ENCODE data around the gene SUSD4. TPM values are rescaled to one million over a fixed set of nuclear protein-coding genes. Genes with fewer than 3 reads are reported as not detected.

The SUSD4 gene
- polyA plus RNA-seq, 2 of the 4 experiments (the other 2 are of a cell fraction): 0.61 to 0.85 TPM

GRCh38 chr1:223298701-223299100, 65.3 kb downstream of the SUSD4 start (continued):
- no peak for TF ChIP-seq BCL3 (IDR thresholded peaks at IDR 0.05)

GRCh38 chr1:223297800-223298199, 66.2 kb downstream of the SUSD4 start:
- H3K9me3 ChIP-seq: no peaks in the 10 kb centered on the region
- 53% methylated on average over 1 of the region's 1 CpG for WGBS (ENCODE audit: missing lambda C conversion rate)
- H3K4me3 ChIP-seq: no peak overlapping the region
- FAIRE-seq (no peak), ATAC-seq (no peak), DNase-seq (ENCODE audit: low read depth in 1 of 2, low spot score in 1 of 2) (no peak)
- ChIA-PET POLR2A (no interaction called here), CTCF (interaction anchor here (1.5 kb wide), 1 partner anchor 38 kb away, joined by 3 read pairs; no protein-coding TSS in a partner anchor)
- TF ChIP-seq NPAS2 (CRISPR knock-in tag; IDR thresholded peaks at IDR 0.05; ENCODE audit: borderline replicate concordance): no peak
- TF ChIP-seq BCL3 (IDR thresholded peaks at IDR 0.05): no peak
- no peak for TF ChIP-seq ATOH8 (CRISPR knock-in tag; IDR thresholded peaks at IDR 0.05; ENCODE audit: low read depth)
- no peak for TF ChIP-seq RARB (CRISPR knock-in tag; IDR thresholded peaks at IDR 0.05)
- no peak for TF ChIP-seq EP300 (IDR thresholded peaks at IDR 0.05)
- no peak for TF ChIP-seq REST (IDR thresholded peaks at IDR 0.05)
- no peak for TF ChIP-seq TFCP2L1 (CRISPR knock-in tag; IDR thresholded peaks at IDR 0.05)
- TF ChIP-seq TP53 (CRISPR knock-in tag; IDR thresholded peaks at IDR 0.05): no peak
- TF ChIP-seq BHLHE40 (IDR thresholded peaks at IDR 0.05; ENCODE audit: low read depth, low read length): no peak
- no peak for TF ChIP-seq HOXB13 (CRISPR knock-in tag; IDR thresholded peaks at IDR 0.05; ENCODE audit: low read depth)
- no peak for TF ChIP-seq JUNB (IDR thresholded peaks at IDR 0.05)
- no peak for TF ChIP-seq CTCF (IDR thresholded peaks at IDR 0.05)
- no peak for TF ChIP-seq ZC3H11A (IDR thresholded peaks at IDR 0.05)
- TF ChIP-seq JUN (IDR thresholded peaks at IDR 0.05): no peak
- no peak for TF ChIP-seq CEBPB (IDR thresholded peaks at IDR 0.05)
- no peak overlapping the region for H3K27ac ChIP-seq
- no peaks in the 10 kb centered on the region for H3K4me1 ChIP-seq
- H3K4me2 ChIP-seq: no peak overlapping the region

- CTCF ChIA-PET: no interaction called here
- POLR2A ChIA-PET: no interaction called here
- H3K9me3 ChIP-seq: no peaks in the 10 kb centered on the region
- ATAC-seq (no peak), DNase-seq (ENCODE audit: low read depth in 1 of 2, low spot score in 1 of 2) (no peak), FAIRE-seq (no peak)
- H3K27ac ChIP-seq: no peak overlapping the region
- no peaks in the 10 kb centered on the region for H3K4me1 ChIP-seq
- H3K4me3 ChIP-seq: no peak overlapping the region
- no peak overlapping the region for H3K4me2 ChIP-seq
- WGBS (ENCODE audit: missing lambda C conversion rate): 26% methylated on average over 2 of the region's 2 CpGs
- TF ChIP-seq MAZ (IDR thresholded peaks at IDR 0.05; ENCODE audit: borderline replicate concordance, low read depth, low read length): no peak
- TF ChIP-seq HES2 (IDR thresholded peaks at IDR 0.05): no peak
- TF ChIP-seq RCOR1 (IDR thresholded peaks at IDR 0.05; ENCODE audit: low read depth, low read length): no peak
- TF ChIP-seq HDAC2 (IDR thresholded peaks at IDR 0.05): no peak
- no peak for TF ChIP-seq E2F6 (IDR thresholded peaks at IDR 0.05; ENCODE audit: borderline replicate concordance, low read depth)
- no peak for TF ChIP-seq ZNF302 (CRISPR knock-in tag; IDR thresholded peaks at IDR 0.05)
- no peak for TF ChIP-seq FOSL2 (IDR thresholded peaks at IDR 0.05)
- no peak for TF ChIP-seq FOSL2 (CRISPR knock-in tag; IDR thresholded peaks at IDR 0.05)
- no peak for TF ChIP-seq MAX (IDR thresholded peaks at IDR 0.05)
- TF ChIP-seq ELK1 (IDR thresholded peaks at IDR 0.05; ENCODE audit: low read depth, low read length): no peak
- TF ChIP-seq NPAS2 (CRISPR knock-in tag; IDR thresholded peaks at IDR 0.05; ENCODE audit: borderline replicate concordance): no peak
- TF ChIP-seq ESRRA (IDR thresholded peaks at IDR 0.05; ENCODE audit: borderline replicate concordance, low read length): no peak
These were observed 72.2 kb downstream of the SUSD4 start for GRCh38 chr1:223291796-223292195.

Data from A549 (cell line).